Esophagus squamous epithelium (tissue), 4 donors: ENCODE measurements around the gene LY6G6D.

Experiments
- CTCF ChIP-seq, 6 experiments: fragments of 450-650 bp in 4 of 6; fragments of 200-600 bp in 2 of 6; sonication (generic) in 2 of 6; IDR thresholded peaks; one replicate each; pipeline ENCODE4 v1.5.1; 2016 to 2019; ENCODE audit warnings: antibody characterized with exemption in 6 of 6, mild to moderate bottlenecking in 4 of 6, moderate library complexity in 4 of 6
- POLR2A ChIP-seq, 4 donors: fragments of 450-650 bp; IDR thresholded peaks; one replicate each; pipeline ENCODE4 v1.6.1; 2017; ENCODE audit warnings: antibody characterized with exemption in 4 of 4, mild to moderate bottlenecking in 4 of 4, moderate library complexity in 3 of 4

GRCh38 chr6:31762878-31763618 is 47.9 kb downstream of the LY6G6D start:
- TF ChIP-seq POLR2A (IDR thresholded peaks at IDR 0.05) (no peak), CTCF (IDR thresholded peaks at IDR 0.05) (no peak)
